ENCODE data around the gene RAPGEF6. TPM values are rescaled to one million over a fixed set of nuclear protein-coding genes. Genes with fewer than 3 reads are reported as not detected.

The RAPGEF6 gene
- total and polyA plus RNA-seq, 8 donors: 18.2 to 23.7 (median 20.1) TPM

DNA sequence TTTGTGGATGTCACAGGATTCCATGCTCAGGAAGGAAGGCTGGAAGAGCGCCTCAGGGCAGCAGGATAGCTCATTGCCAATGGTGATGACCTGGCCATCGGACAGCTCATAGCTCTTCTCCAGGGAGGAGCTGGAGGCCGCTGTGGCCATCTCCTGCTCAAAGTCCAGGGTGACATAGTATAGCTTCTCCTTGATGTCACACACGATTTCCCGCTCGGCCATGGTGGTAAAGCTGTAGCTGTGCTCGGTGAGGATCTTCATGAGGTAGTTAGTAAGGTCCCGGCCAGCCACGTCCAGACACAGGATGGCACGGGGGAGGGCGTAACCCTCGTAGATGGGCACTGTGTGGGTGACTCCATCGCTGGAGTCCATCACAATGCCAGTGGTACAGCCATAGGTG, 24.3 kb upstream of the RAPGEF6 start:
- H3K27ac ChIP-seq: no peak overlapping the region
- H3K4me3 ChIP-seq: no peak overlapping the region
- intact Hi-C loops (cut with DNase I): no loop called here
- no peaks in the 10 kb centered on the region for H3K27me3 ChIP-seq
- peaks cover 0 to 53% of the 10 kb centered on the region in 2 donors for H3K36me3 ChIP-seq
- H3K4me1 ChIP-seq: peaks cover 0 to 17% of the 10 kb centered on the region in 2 donors
- DNase-seq (no peak), ATAC-seq (no peak)
- peaks cover 0 to 7% of the 10 kb centered on the region in 2 donors for H3K9me3 ChIP-seq
- TF ChIP-seq, protein P1, sequence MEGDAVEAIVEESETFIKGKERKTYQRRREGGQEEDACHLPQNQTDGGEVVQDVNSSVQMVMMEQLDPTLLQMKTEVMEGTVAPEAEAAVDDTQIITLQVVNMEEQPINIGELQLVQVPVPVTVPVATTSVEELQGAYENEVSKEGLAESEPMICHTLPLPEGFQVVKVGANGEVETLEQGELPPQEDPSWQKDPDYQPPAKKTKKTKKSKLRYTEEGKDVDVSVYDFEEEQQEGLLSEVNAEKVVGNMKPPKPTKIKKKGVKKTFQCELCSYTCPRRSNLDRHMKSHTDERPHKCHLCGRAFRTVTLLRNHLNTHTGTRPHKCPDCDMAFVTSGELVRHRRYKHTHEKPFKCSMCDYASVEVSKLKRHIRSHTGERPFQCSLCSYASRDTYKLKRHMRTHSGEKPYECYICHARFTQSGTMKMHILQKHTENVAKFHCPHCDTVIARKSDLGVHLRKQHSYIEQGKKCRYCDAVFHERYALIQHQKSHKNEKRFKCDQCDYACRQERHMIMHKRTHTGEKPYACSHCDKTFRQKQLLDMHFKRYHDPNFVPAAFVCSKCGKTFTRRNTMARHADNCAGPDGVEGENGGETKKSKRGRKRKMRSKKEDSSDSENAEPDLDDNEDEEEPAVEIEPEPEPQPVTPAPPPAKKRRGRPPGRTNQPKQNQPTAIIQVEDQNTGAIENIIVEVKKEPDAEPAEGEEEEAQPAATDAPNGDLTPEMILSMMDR (IDR thresholded peaks at IDR 0.05): no peak

DNA sequence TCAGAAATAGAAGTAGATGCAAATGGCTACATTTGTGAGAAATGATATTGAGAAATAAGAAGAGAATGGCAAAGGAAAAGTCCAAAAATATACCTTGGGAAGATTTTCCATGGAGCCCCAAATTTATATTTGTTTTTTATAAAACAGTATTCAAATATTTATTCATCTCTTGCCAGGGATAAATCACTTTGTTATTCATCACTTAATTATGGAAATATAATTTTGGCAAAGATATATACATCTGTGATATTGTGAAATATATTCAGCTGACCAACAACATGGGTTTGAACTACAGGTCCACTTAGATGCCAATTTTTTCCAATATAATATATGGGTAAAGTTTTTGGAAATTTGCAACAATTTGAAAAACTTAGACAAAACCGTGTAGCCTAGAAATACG, 19.7 kb upstream of the RAPGEF6 start:
- TF ChIP-seq, protein P1 (IDR thresholded peaks at IDR 0.05): no peak
- peak overlapping the region; percentile 33 to 86 for H3K27ac ChIP-seq
- intact Hi-C loops (cut with DNase I): no loop called here
- DNase-seq: peak in 2 of 4 donors; percentile 36 to 43
- no peak overlapping the region for H3K4me3 ChIP-seq
- ATAC-seq: no peak
- H3K27me3 ChIP-seq: no peaks in the 10 kb centered on the region
- peaks cover 0 to 56% of the 10 kb centered on the region in 2 donors for H3K36me3 ChIP-seq
- H3K4me1 ChIP-seq: peaks cover 0 to 17% of the 10 kb centered on the region in 2 donors
- no peaks in the 10 kb centered on the region for H3K9me3 ChIP-seq

DNA sequence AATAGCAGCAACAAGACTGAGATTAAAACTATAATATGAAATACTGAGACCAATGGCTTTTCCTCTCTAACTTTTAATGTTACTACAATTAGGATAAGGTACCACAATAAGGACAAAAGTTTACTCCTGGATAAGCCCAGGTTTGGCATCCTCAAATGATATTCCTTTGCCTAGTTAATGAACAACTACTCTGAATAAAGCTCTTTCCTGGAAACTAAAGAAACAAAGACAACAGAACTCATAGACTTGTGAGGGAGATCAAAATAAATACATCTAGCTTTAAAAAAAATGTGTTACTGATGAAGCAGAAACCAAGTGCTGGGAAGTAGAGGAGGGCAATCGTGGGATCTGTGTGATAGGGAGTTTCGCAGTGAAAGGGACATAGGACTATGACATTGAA, 19.3 kb upstream of the RAPGEF6 start:
- TF ChIP-seq, protein P1 (IDR thresholded peaks at IDR 0.05): no peak
- DNase-seq: no peak
- no peak overlapping the region for H3K4me3 ChIP-seq
- peaks cover 0 to 52% of the 10 kb centered on the region in 2 donors for H3K36me3 ChIP-seq
- ATAC-seq: no peak
- H3K4me1 ChIP-seq: peaks cover 0 to 17% of the 10 kb centered on the region in 2 donors
- peak overlapping the region; percentile 33 to 86 for H3K27ac ChIP-seq
- no peaks in the 10 kb centered on the region for H3K9me3 ChIP-seq
- H3K27me3 ChIP-seq: no peaks in the 10 kb centered on the region
- intact Hi-C loops (cut with DNase I): no loop called here

DNA sequence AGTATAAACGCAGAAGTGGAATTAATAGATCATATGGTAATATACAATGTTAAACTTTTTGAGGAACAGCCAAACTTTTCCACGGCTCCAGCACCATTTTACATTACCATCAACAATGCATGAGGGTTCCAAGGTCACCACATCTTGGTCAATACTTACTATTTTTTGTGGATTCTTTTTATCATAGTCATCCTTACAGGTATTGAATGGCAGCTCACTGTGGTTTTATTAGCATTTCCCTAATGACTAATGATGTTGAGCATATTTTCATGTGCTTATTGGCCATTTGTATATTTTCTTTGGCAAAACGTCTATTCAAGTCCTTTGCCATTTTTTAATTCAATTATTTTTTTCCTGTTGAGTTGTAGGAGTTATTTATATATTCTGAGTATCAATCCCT, 14.1 kb upstream of the RAPGEF6 start:
- no peaks in the 10 kb centered on the region for H3K27me3 ChIP-seq
- ATAC-seq: no peak
- H3K9me3 ChIP-seq: no peaks in the 10 kb centered on the region
- TF ChIP-seq, protein P1 (IDR thresholded peaks at IDR 0.05): no peak
- H3K27ac ChIP-seq: no peak overlapping the region
- no peaks in the 10 kb centered on the region for H3K4me1 ChIP-seq
- intact Hi-C loops (cut with DNase I): no loop called here
- H3K4me3 ChIP-seq: no peak overlapping the region
- peaks cover 0 to 75% of the 10 kb centered on the region in 2 donors for H3K36me3 ChIP-seq
- DNase-seq: no peak

DNA sequence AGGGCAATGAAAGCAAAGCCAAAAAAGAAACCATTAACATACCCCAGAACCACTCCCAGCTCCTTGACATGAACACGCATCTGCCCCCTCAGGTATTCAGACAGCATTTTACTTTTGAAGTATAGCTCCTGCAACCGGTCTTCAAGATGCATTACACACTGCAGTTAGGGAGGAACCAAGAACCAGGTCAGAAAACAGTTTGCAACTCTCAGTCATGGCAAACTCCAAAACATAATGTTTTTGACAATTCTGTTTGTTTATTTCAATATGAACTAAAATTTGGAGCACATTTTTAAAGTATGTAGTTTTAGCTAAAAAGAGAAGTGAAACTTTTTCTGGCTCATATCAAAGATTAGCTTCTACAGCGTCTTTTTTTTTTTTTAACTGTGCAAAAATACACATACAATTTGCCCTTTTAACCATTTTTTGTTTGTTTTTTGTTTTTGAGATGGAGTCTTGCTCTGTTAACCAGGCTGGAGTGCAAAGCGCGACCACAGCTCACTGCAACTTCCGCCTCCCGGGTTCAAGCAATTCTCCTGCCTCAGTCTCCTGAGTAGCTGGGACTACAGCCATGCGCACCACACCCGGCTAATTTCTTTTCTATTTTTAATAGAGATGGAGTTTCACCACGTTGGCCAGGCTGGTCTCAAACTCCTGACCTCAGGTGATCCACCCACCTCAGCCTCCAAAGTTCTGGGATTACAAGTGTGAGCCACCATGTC, 12.2 kb upstream of the RAPGEF6 start:
- TF ChIP-seq, protein P1 (IDR thresholded peaks at IDR 0.05): no peak
- Histone ChIP-seq H3K4me1 (no peaks in the 10 kb centered on the region), H3K9me3 (no peaks in the 10 kb centered on the region), H3K27me3 (no peaks in the 10 kb centered on the region), H3K27ac (no peak overlapping the region), H3K36me3 (peaks cover 0 to 56% of the 10 kb centered on the region in 2 donors), H3K4me3 (no peak overlapping the region)
- no peak for DNase-seq
- intact Hi-C loops (cut with DNase I): no loop called here
- ATAC-seq: no peak

Data from left lung (tissue), 10 donors.